ENCODE results near the gene ADGRD1.

ADGRD1 gene

DNA sequence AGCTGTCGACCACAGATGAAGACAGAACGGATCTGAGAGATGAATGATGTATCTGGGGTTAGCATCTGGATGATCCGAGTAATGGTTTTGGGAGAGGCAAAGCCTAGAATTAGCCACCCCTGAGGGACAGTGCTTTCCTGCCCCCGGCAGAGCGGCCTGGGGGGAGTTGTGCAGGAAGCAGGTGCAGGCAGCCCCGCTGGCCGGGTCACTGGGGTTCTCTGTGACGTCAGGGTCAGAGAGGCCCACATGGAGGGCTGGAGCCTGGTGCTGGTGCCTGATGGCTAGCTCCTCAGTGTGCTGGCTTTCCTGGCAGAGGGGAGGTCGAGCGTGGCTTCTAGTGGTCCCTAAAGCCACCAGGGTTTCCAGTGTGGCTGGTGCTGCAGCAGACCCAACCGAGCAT, 70.3 kb downstream of the ADGRD1 start:
- H3K27ac ChIP-seq (ENCODE audit: poor library complexity, severe bottlenecking) = no peak overlapping the region
- no peaks in the 10 kb centered on the region for H3K4me1 ChIP-seq (ENCODE audit: insufficient read depth, poor library complexity, severe bottlenecking)
- H3K9me3 ChIP-seq (ENCODE audit: severe bottlenecking) = no peaks in the 10 kb centered on the region
- no peak overlapping the region for H3K4me3 ChIP-seq (ENCODE audit: severe bottlenecking)
- H3K36me3 ChIP-seq (ENCODE audit: low read depth) = no peaks in the 10 kb centered on the region
- TF ChIP-seq, protein P1, sequence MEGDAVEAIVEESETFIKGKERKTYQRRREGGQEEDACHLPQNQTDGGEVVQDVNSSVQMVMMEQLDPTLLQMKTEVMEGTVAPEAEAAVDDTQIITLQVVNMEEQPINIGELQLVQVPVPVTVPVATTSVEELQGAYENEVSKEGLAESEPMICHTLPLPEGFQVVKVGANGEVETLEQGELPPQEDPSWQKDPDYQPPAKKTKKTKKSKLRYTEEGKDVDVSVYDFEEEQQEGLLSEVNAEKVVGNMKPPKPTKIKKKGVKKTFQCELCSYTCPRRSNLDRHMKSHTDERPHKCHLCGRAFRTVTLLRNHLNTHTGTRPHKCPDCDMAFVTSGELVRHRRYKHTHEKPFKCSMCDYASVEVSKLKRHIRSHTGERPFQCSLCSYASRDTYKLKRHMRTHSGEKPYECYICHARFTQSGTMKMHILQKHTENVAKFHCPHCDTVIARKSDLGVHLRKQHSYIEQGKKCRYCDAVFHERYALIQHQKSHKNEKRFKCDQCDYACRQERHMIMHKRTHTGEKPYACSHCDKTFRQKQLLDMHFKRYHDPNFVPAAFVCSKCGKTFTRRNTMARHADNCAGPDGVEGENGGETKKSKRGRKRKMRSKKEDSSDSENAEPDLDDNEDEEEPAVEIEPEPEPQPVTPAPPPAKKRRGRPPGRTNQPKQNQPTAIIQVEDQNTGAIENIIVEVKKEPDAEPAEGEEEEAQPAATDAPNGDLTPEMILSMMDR (IDR thresholded peaks at IDR 0.05; ENCODE audit: poor library complexity, severe bottlenecking) = no peak
- H3K27me3 ChIP-seq (ENCODE audit: insufficient read depth, poor library complexity, severe bottlenecking) = no peaks in the 10 kb centered on the region
- DNase-seq (ENCODE audit: low spot score) = no peak
- ATAC-seq (ENCODE audit: low read depth) = no peak

DNA sequence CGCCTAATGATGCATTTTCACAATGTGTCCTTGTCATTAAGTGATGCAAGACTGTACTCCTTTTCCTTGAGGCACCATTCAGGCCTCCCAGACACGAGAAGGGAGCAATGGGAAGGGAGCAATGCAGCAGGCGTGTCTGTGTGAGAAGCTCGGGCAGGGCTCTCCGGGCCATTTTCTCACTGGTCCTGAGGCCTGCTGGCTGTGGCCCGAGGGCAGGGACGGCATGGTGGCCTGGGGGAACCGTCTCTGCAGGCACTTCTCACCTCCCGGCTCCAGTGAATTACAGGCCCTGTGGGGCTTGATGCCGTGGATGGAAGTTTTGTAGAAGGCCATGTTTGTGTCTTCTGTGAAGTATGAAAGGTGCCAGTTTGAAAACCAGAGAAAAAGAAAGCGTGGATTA, 71.0 kb downstream of the ADGRD1 start:
- Histone ChIP-seq H3K9me3 (ENCODE audit: severe bottlenecking) (no peaks in the 10 kb centered on the region), H3K4me3 (ENCODE audit: severe bottlenecking) (no peak overlapping the region), H3K4me1 (ENCODE audit: insufficient read depth, poor library complexity, severe bottlenecking) (no peaks in the 10 kb centered on the region), H3K27ac (ENCODE audit: poor library complexity, severe bottlenecking) (no peak overlapping the region), H3K27me3 (ENCODE audit: insufficient read depth, poor library complexity, severe bottlenecking) (no peaks in the 10 kb centered on the region), H3K36me3 (ENCODE audit: low read depth) (no peaks in the 10 kb centered on the region)
- ATAC-seq (ENCODE audit: low read depth) (no peak), DNase-seq (ENCODE audit: low spot score) (no peak)
- TF ChIP-seq, protein P1 (IDR thresholded peaks at IDR 0.05; ENCODE audit: poor library complexity, severe bottlenecking) = no peak

DNA sequence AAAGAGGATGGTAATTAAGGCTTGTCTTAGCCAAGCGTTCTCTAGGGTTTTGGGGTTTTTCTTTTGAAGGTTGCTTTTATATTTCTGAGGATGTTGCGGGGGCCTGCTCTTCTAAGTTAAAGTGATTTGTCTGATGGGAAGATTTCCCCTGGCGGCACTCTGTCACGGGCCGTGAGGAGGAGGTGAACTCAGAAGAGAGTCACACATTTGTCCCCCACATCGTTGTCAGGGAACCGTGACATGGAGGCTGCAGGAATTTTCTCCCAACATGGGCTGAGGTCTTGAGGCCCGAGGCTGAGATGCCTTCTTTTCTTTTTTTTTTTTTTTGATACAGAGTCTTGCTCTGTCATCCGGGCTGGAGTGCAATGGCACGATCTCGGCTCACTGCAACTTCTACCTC, 71.5 kb downstream of the ADGRD1 start:
- Histone ChIP-seq H3K4me1 (ENCODE audit: insufficient read depth, poor library complexity, severe bottlenecking) (no peaks in the 10 kb centered on the region), H3K9me3 (ENCODE audit: severe bottlenecking) (no peaks in the 10 kb centered on the region), H3K4me3 (ENCODE audit: severe bottlenecking) (no peak overlapping the region), H3K27ac (ENCODE audit: poor library complexity, severe bottlenecking) (no peak overlapping the region), H3K27me3 (ENCODE audit: insufficient read depth, poor library complexity, severe bottlenecking) (no peaks in the 10 kb centered on the region), H3K36me3 (ENCODE audit: low read depth) (no peaks in the 10 kb centered on the region)
- TF ChIP-seq, protein P1 (IDR thresholded peaks at IDR 0.05; ENCODE audit: poor library complexity, severe bottlenecking) = no peak
- ATAC-seq (ENCODE audit: low read depth) = no peak
- no peak for DNase-seq (ENCODE audit: low spot score)

DNA sequence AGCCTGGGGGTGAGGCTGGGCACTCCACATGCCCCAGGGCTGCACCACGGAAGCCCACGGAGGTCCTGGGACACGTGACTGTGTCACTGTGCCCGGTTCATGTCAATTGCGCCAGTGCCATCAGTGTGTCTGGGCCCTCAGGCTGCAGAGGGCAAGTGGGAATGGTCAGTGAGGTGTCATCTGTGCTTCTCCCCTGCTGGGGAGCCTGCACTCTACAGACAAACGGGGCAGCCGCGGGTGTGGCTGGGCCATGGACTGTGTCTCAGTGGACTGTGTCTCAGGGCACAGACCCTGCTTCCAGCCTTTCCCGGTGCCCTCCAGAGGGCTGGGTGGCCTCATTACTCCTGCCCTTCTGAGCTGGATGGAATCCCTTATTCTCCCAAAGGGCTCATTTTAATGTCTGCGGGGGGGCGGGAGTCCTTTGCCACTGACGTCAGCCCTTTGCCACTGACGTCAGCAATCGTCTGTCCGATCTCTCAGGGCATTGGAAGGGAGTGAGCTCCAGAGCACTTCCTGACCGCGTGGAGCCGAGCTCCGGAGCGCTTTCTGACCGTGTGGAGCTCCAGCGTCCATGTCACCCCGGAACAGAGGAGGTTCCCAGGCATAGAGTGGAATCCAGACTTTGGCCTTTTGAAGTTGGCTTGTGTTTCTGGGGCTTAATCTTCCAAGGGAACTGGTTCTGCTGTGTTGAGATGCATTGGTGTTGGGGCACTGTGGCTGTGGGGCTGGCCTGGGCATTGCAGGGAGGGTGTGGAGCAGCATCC, 72.4 kb downstream of the ADGRD1 start:
- Histone ChIP-seq H3K27me3 (ENCODE audit: insufficient read depth, poor library complexity, severe bottlenecking) (no peaks in the 10 kb centered on the region), H3K4me1 (ENCODE audit: insufficient read depth, poor library complexity, severe bottlenecking) (no peaks in the 10 kb centered on the region), H3K36me3 (ENCODE audit: low read depth) (no peaks in the 10 kb centered on the region), H3K9me3 (ENCODE audit: severe bottlenecking) (no peaks in the 10 kb centered on the region), H3K27ac (ENCODE audit: poor library complexity, severe bottlenecking) (no peak overlapping the region), H3K4me3 (ENCODE audit: severe bottlenecking) (no peak overlapping the region)
- no peak for ATAC-seq (ENCODE audit: low read depth)
- no peak for DNase-seq (ENCODE audit: low spot score)
- TF ChIP-seq, protein P1 (IDR thresholded peaks at IDR 0.05; ENCODE audit: poor library complexity, severe bottlenecking) = no peak

DNA sequence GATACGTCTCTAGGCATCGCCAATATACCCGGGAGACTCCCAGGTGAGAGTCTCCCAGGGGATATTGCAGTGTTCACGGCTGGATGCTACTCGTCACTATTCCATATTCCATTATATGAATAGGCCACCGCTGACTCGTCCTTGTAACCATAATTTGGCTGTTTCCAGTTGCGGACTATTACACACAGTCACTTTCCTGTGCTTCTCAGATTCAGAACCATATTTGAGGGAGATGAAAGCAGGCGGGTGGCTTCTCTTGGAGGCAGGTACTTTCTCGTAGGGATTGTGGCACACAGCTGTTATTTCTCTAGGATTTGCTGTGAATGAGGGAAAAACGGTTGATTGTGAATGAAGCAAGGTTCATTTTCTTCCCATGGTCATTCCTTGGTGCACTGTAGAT, 73.0 kb downstream of the ADGRD1 start:
- H3K4me3 ChIP-seq (ENCODE audit: severe bottlenecking) = no peak overlapping the region
- no peaks in the 10 kb centered on the region for H3K4me1 ChIP-seq (ENCODE audit: insufficient read depth, poor library complexity, severe bottlenecking)
- DNase-seq (ENCODE audit: low spot score) (no peak), ATAC-seq (ENCODE audit: low read depth) (no peak)
- no peaks in the 10 kb centered on the region for H3K9me3 ChIP-seq (ENCODE audit: severe bottlenecking)
- H3K27me3 ChIP-seq (ENCODE audit: insufficient read depth, poor library complexity, severe bottlenecking) = no peaks in the 10 kb centered on the region
- H3K36me3 ChIP-seq (ENCODE audit: low read depth) = no peaks in the 10 kb centered on the region
- no peak overlapping the region for H3K27ac ChIP-seq (ENCODE audit: poor library complexity, severe bottlenecking)
- TF ChIP-seq, protein P1 (IDR thresholded peaks at IDR 0.05; ENCODE audit: poor library complexity, severe bottlenecking) = no peak
